MM.1S (cell line): ENCODE data around the gene KCNMB2.
"Not testable (repeated sequence)": the region's sequence is repeated elsewhere in the genome, so short reads cannot be mapped to it uniquely, and the experiment has no call there.

ENCODE experiments used
- DNase-seq: peaks from one replicate; pipeline ENCODE4 v3.0.0-alpha.2; 2015
- H2AFZ ChIP-seq: fragments of 300-600 bp; sonication (generic); 2 replicates; pipeline ENCODE4 v1.6.0; 2016; ENCODE audit warnings: antibody characterized with exemption, low read length
- H3F3A ChIP-seq: fragments of 300-600 bp; sonication (generic); 2 replicates; pipeline ENCODE4 v1.6.1; 2016; ENCODE audit warnings: mild to moderate bottlenecking, antibody characterized with exemption, low read length, moderate library complexity, mixed read lengths; ENCODE audit not compliant: insufficient read depth
- H3K27ac ChIP-seq: fragments of 300-600 bp; sonication (generic); 2 replicates; pipeline ENCODE4 v1.5.1; 2016; ENCODE audit warnings: mild to moderate bottlenecking, low read length
- H3K27me3 ChIP-seq: fragments of 300-600 bp; sonication (generic); replicated peaks from 2 replicates; pipeline ENCODE4 v1.6.0; 2016; ENCODE audit warnings: low read length; ENCODE audit not compliant: insufficient read depth
- H3K36me3 ChIP-seq: fragments of 300-600 bp; sonication (generic); replicated peaks from 2 replicates; pipeline ENCODE4 v1.6.1; 2016; ENCODE audit warnings: mild to moderate bottlenecking, low read length, mixed read lengths; ENCODE audit not compliant: insufficient read depth
- H3K4me1 ChIP-seq: fragments of 300-600 bp; sonication (generic); 2 replicates; pipeline ENCODE4 v1.6.1; 2016; ENCODE audit warnings: low read length, mixed read lengths
- H3K4me2 ChIP-seq: fragments of 300-600 bp; sonication (generic); 2 replicates; pipeline ENCODE4 v1.6.0; 2016; ENCODE audit warnings: low read depth, low read length
- H3K4me3 ChIP-seq: fragments of 300-600 bp; sonication (generic); 2 replicates; pipeline ENCODE4 v1.5.1; 2016; ENCODE audit warnings: low read length, mixed read lengths
- H3K79me2 ChIP-seq: fragments of 300-600 bp; sonication (generic); 2 replicates; pipeline ENCODE4 v1.6.1; 2016; ENCODE audit warnings: mixed run types, low read length, mixed read lengths
- H3K9ac ChIP-seq: fragments of 300-600 bp; sonication (generic); 2 replicates; pipeline ENCODE4 v1.6.1; 2016; ENCODE audit warnings: low read length, mixed read lengths
- H3K9me2 ChIP-seq: fragments of 300-600 bp; sonication (generic); replicated peaks from 2 replicates; pipeline ENCODE4 v1.6.1; 2016; ENCODE audit warnings: mild to moderate bottlenecking, low read length, mixed read lengths; ENCODE audit not compliant: insufficient read depth
- H3K9me3 ChIP-seq: fragments of 300-600 bp; sonication (generic); replicated peaks from 2 replicates; pipeline ENCODE4 v1.6.1; 2016; ENCODE audit warnings: mild to moderate bottlenecking, low read length, mixed read lengths; ENCODE audit not compliant: insufficient read depth
- H4K20me1 ChIP-seq: fragments of 300-600 bp; sonication (generic); 2 replicates; pipeline ENCODE4 v1.6.1; 2016; ENCODE audit warnings: mild to moderate bottlenecking, low read length, moderate library complexity, mixed read lengths; ENCODE audit not compliant: insufficient read depth
- CTCF ChIP-seq: fragments of 300-600 bp; sonication (generic); IDR thresholded peaks from 2 replicates; pipeline ENCODE4 v1.5.1; 2016; ENCODE audit warnings: antibody characterized with exemption, low read length, mixed read lengths
- EZH2 ChIP-seq: fragments of 300-600 bp; sonication (generic); optimal IDR thresholded peaks from 2 replicates; pipeline ENCODE3; 2017; ENCODE audit warnings: low read depth, mild to moderate bottlenecking, antibody characterized with exemption, low read length, mixed read lengths
- EZH2phosphoT487 ChIP-seq: fragments of 300-600 bp; sonication (generic); IDR thresholded peaks from 2 replicates; pipeline ENCODE4 v1.6.1; 2018; ENCODE audit warnings: antibody characterized with exemption, low read length

KCNMB2 gene

GRCh38 chr3:178545337-178545736, 9.1 kb downstream of the KCNMB2 start:
- Histone ChIP-seq H3K9me3 (no peaks in the 10 kb centered on the region), H4K20me1 (no peaks in the 10 kb centered on the region), H3K27me3 (no peaks in the 10 kb centered on the region), H3K27ac (peak overlapping the region; percentile 32; the same call in 1 of the 2 replicates), H3K9me2 (no peaks in the 10 kb centered on the region), H3K4me1 (peaks cover 34% of the 10 kb centered on the region), H3K4me3 (peak overlapping the region; percentile 2; the same call in 1 of the 2 replicates), H3K4me2 (peak overlapping the region; percentile 56), H2AFZ (peak overlapping the region; percentile 32), H3F3A (0 out of 2 replicates have a peak, but pooled peaks cover 2% of the 10 kb centered on the region), H3K9ac (peak overlapping the region; percentile 9; the same call in 1 of the 2 replicates), H3K79me2 (no peaks in the 10 kb centered on the region), H3K36me3 (no peaks in the 10 kb centered on the region)
- TF ChIP-seq CTCF, result no peak
- no peak for TF ChIP-seq EZH2phosphoT487
- TF ChIP-seq EZH2, result no peak
- DNase-seq, result peak; percentile 61

DNA sequence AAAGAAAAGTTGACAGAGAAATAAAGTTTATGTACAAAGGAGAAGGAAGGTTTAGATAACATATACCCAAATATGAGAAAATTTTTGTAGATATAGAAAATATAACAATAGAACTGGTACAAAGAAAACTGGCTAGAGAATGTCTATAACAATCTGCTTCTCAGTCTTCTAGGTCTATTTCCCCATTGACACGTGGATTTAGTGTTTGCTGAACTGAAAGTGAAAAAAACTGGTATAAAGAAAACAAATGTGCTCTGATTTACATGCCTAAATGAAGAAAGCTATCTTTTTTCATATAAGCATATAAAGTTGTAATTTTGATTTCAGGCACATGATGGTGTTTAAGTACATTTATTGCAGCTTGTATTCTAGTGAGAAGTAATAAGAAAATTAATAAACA, 9.8 kb downstream of the KCNMB2 start:
- Histone ChIP-seq H3K9ac (peak overlapping the region; percentile 9; the same call in 1 of the 2 replicates), H3K9me3 (no peaks in the 10 kb centered on the region), H3K79me2 (no peaks in the 10 kb centered on the region), H2AFZ (peak overlapping the region; percentile 32), H3K9me2 (no peaks in the 10 kb centered on the region), H3K27me3 (no peaks in the 10 kb centered on the region), H3K36me3 (no peaks in the 10 kb centered on the region), H3K4me1 (peaks cover 34% of the 10 kb centered on the region), H3K4me2 (peak overlapping the region; percentile 56), H3K4me3 (peak overlapping the region; percentile 2; the same call in 1 of the 2 replicates), H4K20me1 (no peaks in the 10 kb centered on the region), H3K27ac (peak overlapping the region; percentile 32; the same call in 1 of the 2 replicates), H3F3A (0 out of 2 replicates have a peak, but pooled peaks cover 2% of the 10 kb centered on the region)
- DNase-seq, result peak; percentile 76
- TF ChIP-seq EZH2phosphoT487 (no peak), CTCF (no peak), EZH2 (no peak)

GRCh38 chr3:178549426-178549825, 13.2 kb downstream of the KCNMB2 start:
- not testable (repeated sequence) for H3K36me3 ChIP-seq, H3K4me3 ChIP-seq, H3K9me3 ChIP-seq, H3K4me2 ChIP-seq, H3F3A ChIP-seq, DNase-seq, H4K20me1 ChIP-seq, H3K79me2 ChIP-seq, H3K9ac ChIP-seq, H3K27me3 ChIP-seq, H2AFZ ChIP-seq, H3K27ac ChIP-seq, H3K9me2 ChIP-seq
- H3K4me1 ChIP-seq, result peaks cover 25% of the 10 kb centered on the region

GRCh38 chr3:178551916-178552321, 15.7 kb downstream of the KCNMB2 start:
- DNase-seq, result no peak
- Histone ChIP-seq H3K79me2 (no peaks in the 10 kb centered on the region), H3K9ac (no peak overlapping the region), H3K4me1 (0 out of 2 replicates have a peak, but pooled peaks cover under 1% of the 10 kb centered on the region), H3K36me3 (no peaks in the 10 kb centered on the region), H3F3A (no peaks in the 10 kb centered on the region), H2AFZ (no peak overlapping the region), H3K4me3 (no peak overlapping the region), H4K20me1 (no peaks in the 10 kb centered on the region), H3K9me3 (no peaks in the 10 kb centered on the region), H3K9me2 (no peaks in the 10 kb centered on the region), H3K27me3 (no peaks in the 10 kb centered on the region), H3K27ac (no peak overlapping the region), H3K4me2 (no peak overlapping the region)
- TF ChIP-seq CTCF (no peak), EZH2phosphoT487 (no peak), EZH2 (no peak)
